Measurements from ENCODE around the gene SP110.

The SP110 gene

DNA sequence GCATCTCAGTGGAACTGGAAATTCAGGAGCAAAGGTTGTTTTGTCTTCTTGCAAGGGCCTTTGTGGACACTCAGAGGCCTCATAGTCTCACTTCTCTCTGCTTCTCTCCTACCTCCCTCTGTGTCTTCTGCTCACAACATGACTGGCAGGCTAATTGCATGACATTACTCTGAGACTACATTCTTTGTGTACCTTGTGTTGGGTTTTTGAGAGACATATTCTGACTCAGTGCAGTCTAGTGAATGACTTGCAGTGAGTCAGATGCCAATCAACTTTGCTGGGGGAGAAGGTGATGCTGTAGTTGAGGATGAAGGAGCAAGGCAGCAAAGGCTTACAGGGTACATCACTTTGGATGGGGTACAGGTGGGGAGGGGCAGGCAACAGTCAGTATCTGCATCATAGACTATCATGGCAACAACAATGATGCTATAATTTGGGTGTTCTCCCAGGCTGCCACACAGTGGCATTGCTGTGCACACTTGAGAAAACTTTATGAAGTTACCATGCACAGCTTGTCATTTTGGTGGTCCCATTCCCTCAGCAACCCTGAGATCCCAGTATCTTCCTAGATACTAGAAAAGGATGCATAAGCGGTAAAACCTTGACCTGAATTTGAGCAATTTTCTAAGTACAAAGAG is 81.8 kb downstream of the SP110 start:
- TF ChIP-seq, protein P1, sequence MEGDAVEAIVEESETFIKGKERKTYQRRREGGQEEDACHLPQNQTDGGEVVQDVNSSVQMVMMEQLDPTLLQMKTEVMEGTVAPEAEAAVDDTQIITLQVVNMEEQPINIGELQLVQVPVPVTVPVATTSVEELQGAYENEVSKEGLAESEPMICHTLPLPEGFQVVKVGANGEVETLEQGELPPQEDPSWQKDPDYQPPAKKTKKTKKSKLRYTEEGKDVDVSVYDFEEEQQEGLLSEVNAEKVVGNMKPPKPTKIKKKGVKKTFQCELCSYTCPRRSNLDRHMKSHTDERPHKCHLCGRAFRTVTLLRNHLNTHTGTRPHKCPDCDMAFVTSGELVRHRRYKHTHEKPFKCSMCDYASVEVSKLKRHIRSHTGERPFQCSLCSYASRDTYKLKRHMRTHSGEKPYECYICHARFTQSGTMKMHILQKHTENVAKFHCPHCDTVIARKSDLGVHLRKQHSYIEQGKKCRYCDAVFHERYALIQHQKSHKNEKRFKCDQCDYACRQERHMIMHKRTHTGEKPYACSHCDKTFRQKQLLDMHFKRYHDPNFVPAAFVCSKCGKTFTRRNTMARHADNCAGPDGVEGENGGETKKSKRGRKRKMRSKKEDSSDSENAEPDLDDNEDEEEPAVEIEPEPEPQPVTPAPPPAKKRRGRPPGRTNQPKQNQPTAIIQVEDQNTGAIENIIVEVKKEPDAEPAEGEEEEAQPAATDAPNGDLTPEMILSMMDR (IDR thresholded peaks at IDR 0.05; ENCODE audit: low read depth, low read length) = no peak
- TF ChIP-seq MAX (IDR thresholded peaks at IDR 0.05; ENCODE audit: low read depth, low read length) (no peak), POLR2A (IDR thresholded peaks at IDR 0.05; ENCODE audit: extremely low read depth, insufficient read length) (no peak), MYC (IDR thresholded peaks at IDR 0.05; ENCODE audit: low read depth, low read length) (no peak)
- no peak for DNase-seq (ENCODE audit: low read depth)
- no peak overlapping the region for H3K4me3 ChIP-seq (ENCODE audit: low read depth, low read length)

- TF ChIP-seq POLR2A (IDR thresholded peaks at IDR 0.05; ENCODE audit: extremely low read depth, insufficient read length) (no peak), MAX (IDR thresholded peaks at IDR 0.05; ENCODE audit: low read depth, low read length) (no peak), MYC (IDR thresholded peaks at IDR 0.05; ENCODE audit: low read depth, low read length) (no peak)
- TF ChIP-seq, protein P1 (IDR thresholded peaks at IDR 0.05; ENCODE audit: low read depth, low read length) = no peak
- no peak overlapping the region for H3K4me3 ChIP-seq (ENCODE audit: low read depth, low read length)
- DNase-seq (ENCODE audit: low read depth) = no peak
Observed at GRCh38 chr2:230135130-230135525, 84.7 kb downstream of the SP110 start.

- H3K4me3 ChIP-seq (ENCODE audit: low read depth, low read length) = no peak overlapping the region
- peak; percentile 91 for DNase-seq (ENCODE audit: low read depth)
- TF ChIP-seq POLR2A (IDR thresholded peaks at IDR 0.05; ENCODE audit: extremely low read depth, insufficient read length) (no peak), MAX (IDR thresholded peaks at IDR 0.05; ENCODE audit: low read depth, low read length) (no peak)
- TF ChIP-seq, protein P1 (IDR thresholded peaks at IDR 0.05; ENCODE audit: low read depth, low read length) = no peak
Observed at GRCh38 chr2:230134496-230135129, 85.2 kb downstream of the SP110 start.

GRCh38 chr2:230131366-230131765 is 88.4 kb downstream of the SP110 start:
- no peak for TF ChIP-seq POLR2A (IDR thresholded peaks at IDR 0.05; ENCODE audit: extremely low read depth, insufficient read length)
- no peak for TF ChIP-seq MAX (IDR thresholded peaks at IDR 0.05; ENCODE audit: low read depth, low read length)
- no peak for TF ChIP-seq MYC (IDR thresholded peaks at IDR 0.05; ENCODE audit: low read depth, low read length)
- TF ChIP-seq, protein P1 (IDR thresholded peaks at IDR 0.05; ENCODE audit: low read depth, low read length) = no peak
- no peak for DNase-seq (ENCODE audit: low read depth)

DNA sequence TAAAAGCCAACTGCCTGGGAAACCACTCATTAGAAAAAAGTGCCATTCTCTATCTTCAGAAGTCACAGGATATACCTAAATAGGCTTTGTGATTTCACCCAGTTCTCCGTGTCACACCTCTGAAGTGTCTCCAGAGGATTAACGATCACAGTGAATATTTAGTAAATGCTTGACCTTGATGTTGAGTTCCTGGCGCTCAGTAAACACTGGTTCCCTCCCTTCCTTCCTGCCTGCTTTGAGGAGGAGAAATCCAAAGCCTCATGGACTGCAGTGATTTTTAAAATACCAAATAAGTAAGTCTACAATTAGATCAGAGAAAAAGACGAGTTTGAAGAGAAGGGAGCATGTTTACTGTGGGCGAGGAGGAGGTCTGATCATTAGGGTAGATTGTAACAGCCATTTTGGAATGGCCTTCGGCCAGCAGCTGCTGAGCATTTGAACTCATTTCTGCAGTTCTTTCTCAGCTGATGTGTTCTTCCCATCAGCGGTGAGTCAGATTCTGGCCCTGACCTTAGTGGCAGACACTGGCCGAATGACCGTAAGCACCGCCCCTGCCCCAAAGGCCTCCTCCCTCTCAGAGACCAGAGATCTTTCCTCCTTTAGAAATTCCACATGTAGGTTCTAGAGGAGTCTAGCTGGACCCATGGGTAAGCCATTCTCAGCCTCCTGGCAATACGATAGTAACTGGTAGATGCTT is 89.0 kb downstream of the SP110 start:
- no peak for DNase-seq (ENCODE audit: low read depth)
- TF ChIP-seq MAX (IDR thresholded peaks at IDR 0.05; ENCODE audit: low read depth, low read length) (no peak), POLR2A (IDR thresholded peaks at IDR 0.05; ENCODE audit: extremely low read depth, insufficient read length) (no peak), MYC (IDR thresholded peaks at IDR 0.05; ENCODE audit: low read depth, low read length) (no peak)
- TF ChIP-seq, protein P1 (IDR thresholded peaks at IDR 0.05; ENCODE audit: low read depth, low read length) = no peak
- H3K4me3 ChIP-seq (ENCODE audit: low read depth, low read length) = no peak overlapping the region

More at GRCh38 chr2:230131366-230131765, 88.4 kb downstream of the SP110 start:
- H3K4me3 ChIP-seq (ENCODE audit: low read depth, low read length) = no peak overlapping the region
